Measurements from ENCODE around the gene ACKR2.
"Not testable (repeated sequence)": the region's sequence is repeated elsewhere in the genome, so short reads cannot be mapped to it uniquely, and the experiment has no call there.

Gene ACKR2

DNA sequence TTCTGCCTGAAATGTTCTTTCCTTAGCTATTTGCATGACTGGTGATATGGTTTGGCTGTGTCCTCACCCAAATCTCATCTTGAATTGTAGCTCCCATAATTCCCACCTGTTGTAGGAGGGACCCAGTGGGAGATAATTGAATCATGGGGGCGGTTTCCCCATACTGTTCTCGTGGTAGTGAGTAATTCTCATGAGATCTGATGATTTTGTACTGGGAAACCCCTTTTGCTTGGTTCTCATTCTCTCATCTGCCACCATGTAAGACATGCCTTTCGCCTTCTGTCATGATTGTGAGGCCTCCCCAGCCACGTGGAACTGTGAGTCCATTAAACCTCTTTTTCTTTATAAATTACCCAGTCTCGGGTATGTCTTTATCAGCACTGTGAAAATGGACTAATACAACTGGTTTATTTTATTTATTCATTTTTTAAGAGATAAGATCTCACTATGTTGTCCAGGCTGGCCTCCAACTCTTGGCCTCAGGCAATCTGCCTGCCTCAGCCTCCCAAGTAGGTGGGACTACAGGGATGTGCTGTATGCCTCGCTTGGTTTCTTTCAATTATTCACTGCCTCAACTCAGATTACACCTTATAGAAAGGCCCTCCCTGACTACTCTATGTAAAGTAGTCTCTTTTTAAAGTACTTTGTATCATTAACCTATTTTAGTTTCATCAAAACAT lies 74.1 kb downstream of the ACKR2 start:
- H3K4me3 ChIP-seq (ENCODE audit: low read depth, low read length): not testable (repeated sequence)

DNA sequence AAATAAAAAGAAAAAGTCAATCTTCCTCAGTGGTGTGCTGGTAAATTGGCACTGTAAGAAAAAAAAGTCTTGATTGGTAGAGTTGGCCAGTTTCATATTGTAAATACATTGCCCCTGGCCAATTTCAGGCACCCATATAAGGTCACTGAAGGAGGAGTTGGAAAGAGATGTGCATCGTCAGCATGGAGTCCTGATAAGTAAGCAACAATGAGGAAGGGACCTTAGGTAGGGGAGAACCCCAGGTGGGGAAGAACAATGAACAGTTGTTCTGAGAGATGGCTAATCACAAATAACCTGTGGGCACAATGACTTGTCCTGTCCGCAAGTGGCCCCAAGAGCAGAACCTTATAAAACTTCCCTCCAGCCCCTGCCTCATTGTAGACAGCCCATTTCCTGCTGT lies 75.1 kb downstream of the ACKR2 start:
- H3K4me3 ChIP-seq (ENCODE audit: low read depth, low read length): no peak overlapping the region

DNA sequence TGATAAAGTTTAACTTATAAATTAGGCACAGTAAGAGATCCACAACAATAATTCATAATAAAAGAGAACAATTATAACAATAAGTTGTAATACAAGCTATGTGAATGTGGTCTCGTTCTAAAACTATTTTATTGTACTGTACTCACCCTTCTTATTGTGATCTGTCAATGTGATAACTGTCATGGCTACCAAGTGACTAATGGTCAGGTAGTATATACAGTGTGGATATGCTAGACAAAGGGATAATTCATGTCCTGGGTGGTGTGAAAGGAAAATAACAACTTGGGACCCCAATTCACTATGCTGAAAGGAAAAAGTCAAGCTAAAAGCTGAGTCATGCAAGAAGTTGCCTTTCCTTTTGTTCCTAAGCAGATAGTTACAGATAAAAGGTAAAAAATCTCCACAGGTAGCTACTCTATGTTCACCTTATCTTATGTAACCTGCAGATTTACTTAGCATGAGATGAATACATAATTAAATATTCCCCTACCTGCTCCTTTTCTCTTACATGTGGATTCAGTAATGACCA lies 77.1 kb downstream of the ACKR2 start:
- no peak overlapping the region for H3K4me3 ChIP-seq (ENCODE audit: low read depth, low read length)

DNA sequence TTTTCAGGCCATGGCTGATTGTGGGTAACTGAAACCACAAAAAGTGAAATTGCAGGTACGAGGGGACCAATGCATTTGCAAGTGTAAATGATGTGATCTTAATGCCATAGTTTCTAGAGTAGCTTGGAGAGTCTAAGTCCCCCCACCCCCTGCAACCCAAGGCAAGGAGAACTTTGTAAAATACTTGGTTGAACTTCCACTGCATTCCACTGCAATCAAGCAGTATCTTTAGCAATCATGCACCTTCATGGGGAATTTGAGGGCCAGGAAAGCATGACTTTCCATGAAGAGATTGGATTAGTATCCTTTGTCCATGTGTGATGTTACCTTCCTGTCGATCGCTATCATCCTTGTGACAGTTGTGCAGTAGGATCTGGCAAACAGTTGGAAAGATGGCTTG lies 77.8 kb downstream of the ACKR2 start:
- H3K4me3 ChIP-seq (ENCODE audit: low read depth, low read length): no peak overlapping the region

DNA sequence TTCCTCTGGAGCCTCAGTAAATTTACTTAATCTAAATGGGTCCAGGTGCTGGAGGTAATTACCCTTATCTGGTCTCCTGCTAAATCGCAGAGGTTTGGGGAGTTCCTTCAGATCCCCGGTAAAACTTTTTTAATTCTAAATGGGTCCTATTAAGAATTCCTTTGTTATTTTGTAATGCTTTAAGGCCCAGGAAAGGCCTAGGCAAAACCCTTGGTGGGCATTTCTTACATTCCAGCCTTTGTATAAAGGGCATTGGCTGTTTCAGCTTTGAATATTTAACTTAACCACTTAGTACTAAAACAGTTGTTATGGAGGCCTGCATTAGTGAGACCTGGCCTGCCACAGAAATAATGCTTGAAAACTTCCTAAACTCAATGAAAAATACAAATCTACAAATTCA lies 81.8 kb downstream of the ACKR2 start:
- no peak overlapping the region for H3K4me3 ChIP-seq (ENCODE audit: low read depth, low read length)

DNA sequence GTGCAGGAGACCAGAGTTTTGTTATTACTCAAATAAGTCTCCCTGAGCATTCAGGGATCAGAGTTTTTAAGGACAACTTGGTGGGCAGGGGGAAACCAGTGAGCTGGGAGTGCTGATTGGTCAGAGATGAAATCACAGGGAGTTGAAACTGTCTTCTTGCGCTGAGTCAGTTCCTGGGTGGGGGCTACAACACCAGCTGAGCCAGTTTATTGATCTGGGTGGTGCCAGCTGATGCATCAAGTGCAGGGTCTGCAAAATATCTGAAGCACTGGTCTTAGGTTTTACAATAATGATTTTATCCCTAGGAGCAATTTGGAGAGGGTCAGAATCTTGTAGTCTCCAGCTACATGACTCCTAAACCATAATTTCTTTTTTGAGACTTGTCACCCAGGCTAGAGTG lies 82.9 kb downstream of the ACKR2 start:
- H3K4me3 ChIP-seq (ENCODE audit: low read depth, low read length): no peak overlapping the region

DNA sequence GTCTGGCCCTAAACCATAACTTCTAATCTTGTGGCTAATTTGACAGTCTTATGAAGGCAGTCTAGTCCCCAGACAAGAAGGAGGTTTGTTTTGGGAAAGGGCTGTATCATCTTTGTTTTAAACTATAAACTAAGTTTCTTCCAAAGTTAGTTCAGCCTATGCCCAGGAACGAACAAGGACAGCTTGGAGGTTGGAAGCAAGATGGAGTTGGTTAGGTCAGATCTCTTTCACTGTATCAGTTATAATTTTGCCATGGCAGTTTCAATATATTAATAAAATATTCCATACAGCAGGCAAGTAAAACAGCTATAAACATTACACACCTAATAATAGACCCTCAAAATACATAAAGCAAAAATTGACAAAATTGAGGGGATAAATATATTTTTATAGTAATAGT lies 83.6 kb downstream of the ACKR2 start:
- H3K4me3 ChIP-seq (ENCODE audit: low read depth, low read length): no peak overlapping the region

DNA sequence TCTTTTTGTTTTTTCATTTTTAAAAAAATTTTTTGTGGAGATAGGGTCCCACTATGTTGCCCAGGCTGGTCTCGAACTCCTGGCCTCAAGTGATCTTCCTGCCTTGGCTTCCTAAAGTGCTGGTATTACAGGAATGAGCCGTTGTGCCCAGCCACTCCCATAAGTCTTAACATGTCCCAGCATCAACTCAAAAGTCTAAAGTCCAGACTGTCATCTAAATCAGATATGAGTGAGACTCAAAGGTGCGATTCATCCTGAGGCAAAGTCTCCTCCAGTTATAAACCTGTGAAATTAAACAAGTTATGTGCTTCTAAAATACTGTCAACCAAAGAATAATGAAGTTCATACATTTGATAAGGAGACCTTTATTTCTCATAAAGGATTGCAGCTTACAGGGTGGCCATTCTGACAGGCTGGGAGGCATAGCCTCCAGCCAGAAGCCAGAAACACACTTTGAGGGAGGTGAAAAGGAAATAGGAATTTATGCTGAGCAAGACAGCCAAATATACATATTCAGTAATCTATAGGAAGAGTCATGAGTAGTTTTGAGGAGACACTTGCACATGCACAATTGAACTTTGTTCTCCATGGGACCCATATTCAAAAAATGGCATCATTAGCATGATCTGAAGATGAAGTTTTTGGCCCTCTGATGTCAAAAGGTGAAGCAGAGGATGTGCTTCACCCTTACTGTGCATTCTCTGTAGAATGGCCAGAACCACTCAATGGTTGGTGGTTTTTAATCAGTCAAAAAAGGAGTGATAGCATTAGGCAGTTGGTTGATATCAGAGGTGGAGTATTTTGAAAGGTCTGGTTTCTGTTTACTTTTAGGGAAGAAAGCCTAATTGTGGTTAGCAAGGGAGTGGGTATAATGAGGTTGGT lies 85.7 kb downstream of the ACKR2 start:
- H3K4me3 ChIP-seq (ENCODE audit: low read depth, low read length): no peak overlapping the region

DNA sequence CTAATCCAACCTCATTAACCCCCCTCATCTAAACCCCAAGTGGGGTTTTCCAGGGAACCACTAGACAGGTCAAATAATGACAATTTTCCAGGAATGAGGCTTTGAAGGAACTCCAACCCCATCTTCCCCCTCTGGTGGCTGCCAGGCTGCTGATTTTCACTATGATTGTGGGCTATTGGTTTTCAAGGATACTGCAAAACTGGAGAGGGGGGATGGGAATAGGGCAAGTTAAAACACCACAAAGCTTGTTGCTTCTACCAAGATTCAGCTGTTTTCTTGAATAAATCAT lies 86.3 kb downstream of the ACKR2 start:
- H3K4me3 ChIP-seq (ENCODE audit: low read depth, low read length): no peak overlapping the region

DNA sequence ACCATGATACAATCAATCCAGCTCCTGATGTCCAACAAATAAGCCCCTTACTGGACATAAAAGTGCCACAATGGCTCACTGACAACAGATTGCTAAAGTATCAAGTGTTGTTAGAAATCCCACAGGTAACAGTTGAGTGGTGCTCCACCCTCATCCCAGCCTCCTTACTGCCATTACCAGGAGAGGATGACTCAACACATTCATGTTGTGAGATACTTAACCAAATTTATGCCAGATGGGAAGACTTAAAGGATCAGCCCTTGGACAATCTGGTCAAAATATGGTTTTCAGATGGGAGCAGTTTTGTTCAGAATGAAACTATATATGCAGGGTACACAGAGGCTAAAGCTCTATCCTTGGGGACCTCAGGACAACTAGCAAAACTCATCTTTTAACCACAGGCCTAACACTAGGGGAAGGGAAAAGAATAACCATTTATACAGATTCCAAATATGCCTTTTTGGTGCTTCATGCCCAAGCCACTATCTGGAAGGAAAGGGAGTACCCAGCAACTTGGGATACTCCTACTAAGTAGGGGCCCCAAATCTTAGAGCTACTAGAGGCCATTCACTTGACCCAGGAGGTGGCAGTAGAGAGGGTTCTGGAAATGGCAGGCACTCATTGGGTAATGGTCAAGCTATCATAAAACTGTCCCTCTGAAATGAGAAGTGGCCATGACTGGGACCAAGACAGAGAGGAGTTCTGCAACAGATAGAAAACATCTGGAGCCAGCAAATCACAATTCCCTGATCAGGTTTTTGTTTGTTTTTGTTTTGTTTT lies 89.8 kb downstream of the ACKR2 start:
- H3K4me3 ChIP-seq (ENCODE audit: low read depth, low read length): no peak overlapping the region

DNA sequence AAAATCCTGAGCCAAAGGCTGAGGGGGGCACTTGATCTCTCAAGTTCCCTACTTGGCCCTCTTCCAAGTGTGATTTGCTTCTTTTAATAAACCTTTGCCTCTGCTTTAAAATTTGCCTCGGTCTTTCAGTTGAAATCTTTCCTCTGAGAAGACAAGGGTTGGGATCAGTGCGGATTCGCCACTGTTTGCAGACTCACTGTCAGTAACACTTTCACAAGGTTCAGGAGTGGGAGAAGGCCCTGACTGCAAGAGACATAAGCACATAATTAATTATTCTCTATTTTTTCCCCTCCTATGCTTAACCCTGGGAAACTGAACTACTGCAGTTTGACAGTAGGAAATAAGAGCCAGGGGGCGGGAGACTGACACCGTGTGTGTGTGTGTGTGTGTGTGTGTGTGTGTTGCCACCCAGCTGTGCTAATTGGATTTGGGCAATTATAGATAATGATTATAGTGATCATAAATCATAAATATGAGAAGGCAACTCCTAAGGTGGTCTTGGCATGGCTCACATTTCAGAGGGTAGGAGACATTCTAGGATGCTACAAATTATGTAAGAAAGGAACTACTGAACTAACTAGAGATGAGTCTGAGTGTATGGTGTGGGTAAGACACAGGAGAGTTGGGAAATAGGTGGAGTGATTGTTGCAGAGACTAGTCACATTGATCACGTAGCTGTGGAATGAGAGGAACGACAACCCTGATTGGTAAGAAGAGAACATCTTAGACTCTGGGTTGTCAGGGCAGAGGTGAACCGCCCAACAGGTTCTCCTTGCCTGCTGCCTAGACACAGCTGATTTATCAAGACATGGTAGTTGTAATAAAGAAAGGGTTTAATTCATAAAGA lies 91.2 kb downstream of the ACKR2 start:
- H3K4me3 ChIP-seq (ENCODE audit: low read depth, low read length): no peak overlapping the region

DNA sequence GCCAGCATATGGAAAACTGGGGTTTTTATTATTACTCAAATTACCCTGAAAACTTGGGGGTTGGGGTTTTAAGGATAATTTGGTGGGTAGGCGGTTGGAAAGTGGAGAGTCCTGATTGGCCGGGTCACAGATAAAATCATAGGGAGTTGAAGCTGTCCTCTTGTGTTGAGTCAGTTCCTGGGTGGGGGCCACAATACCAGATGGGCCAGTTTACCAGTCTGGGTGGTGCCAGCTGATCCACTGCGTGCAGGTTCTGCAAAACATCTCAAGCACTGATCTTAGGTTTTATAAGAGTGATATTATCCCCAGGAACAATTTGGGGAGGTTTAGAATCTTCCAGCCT lies 91.8 kb downstream of the ACKR2 start:
- H3K4me3 ChIP-seq (ENCODE audit: low read depth, low read length): no peak overlapping the region

DNA sequence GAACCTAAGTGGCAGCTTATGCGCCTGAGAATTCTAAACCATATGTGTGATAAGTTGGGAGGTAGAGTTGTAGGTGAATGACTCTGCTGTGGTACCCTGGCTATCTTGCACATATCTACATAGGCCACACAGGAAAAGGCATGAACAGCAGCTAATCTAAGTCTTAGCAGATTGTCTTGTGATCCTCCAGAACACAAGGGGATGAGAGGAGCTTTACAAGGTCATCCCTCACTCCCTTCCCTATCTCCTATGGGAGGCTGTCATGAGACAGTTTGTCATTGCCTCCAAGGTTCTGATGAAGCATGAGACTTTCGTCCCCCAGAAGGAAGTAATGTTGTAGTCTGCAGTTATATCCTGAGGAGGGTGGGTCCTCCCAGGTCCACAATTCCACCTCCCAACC lies 93.0 kb downstream of the ACKR2 start:
- no peak overlapping the region for H3K4me3 ChIP-seq (ENCODE audit: low read depth, low read length)

DNA sequence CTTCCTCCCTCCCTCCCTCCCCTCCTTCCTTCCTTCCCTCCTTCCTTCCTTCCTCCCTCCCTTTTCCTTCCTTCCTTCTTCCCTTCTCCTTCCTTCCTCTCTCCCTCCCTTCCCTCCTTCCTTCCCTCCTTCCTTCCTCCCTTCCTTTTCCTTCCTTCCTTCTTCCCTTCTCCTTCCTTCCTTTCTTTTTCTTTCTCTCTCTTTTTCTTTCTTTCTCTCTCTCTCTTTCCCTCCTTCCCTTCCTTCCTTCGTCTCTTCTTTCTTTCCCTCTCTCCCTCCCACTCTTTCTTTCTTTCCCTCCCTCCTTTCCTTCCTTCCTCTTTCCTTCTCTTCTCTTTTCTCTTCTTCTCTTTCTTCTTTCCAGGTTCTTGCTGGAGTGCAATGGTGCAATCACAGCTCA lies 94.8 kb downstream of the ACKR2 start:
- no peak overlapping the region for H3K4me3 ChIP-seq (ENCODE audit: low read depth, low read length)

DNA sequence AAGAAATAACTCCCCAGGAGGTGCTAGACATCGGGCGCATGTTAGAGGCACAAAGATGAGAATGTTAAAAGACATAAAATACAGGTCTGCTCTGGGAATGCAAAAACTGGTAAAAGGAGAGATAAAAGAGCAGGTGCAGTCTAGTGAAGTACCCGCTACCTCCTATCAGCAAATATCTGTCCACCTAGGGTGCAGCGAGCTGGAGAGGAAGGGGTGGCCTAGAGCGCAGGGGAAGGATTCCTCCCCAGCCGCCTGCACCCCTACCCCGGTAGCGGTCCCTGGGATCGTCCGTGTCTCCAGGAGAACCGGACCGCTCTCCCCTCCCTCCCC lies 96.5 kb downstream of the ACKR2 start:
- no peak overlapping the region for H3K4me3 ChIP-seq (ENCODE audit: low read depth, low read length)

DNA sequence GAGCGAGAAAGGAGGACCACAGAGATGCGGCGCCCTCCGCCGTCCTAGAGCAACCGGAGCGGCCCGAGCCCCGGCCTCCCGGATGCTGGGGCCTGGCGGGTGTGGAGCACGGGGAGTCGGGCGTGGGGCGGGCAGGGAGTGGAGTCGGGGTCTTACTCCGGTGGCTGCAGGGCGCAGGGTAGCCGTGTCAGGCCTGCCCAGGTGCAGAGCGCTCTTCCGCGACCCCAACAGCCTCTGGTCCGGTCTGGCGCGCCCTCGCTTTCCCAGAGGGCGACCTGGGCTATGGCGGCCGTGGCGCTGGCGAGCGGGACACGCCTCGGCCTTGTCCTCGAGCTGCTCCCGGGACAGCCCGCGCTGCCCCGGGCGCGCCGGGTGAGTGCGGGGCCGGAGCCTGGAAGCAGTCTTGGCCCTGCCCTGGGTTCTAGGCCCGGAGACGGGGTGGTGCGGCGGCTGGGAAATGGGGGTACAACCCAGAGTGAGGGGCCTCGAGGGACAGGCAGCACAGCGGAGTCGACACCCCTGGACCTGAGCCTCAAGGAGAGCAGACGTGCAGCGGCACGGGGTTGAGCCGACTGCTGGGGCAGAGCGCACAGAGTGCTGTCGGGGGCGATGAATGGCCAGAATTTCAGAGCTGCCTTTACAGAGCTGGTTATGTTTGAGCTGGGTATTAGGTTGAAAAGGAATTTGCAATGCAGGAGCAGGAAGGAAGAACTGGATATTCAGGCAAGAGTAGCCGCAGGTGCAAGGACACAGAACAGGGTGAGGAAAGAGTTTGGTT lies 97.0 kb downstream of the ACKR2 start, which contains the start of gene ZNF662:
Gene ZNF662 (plus strand): TSS at position 73 of the 778 bp plus-strand sequence. CDS start 1,973 bp downstream, outside the sequence.
- H3K4me3 ChIP-seq (ENCODE audit: low read depth, low read length): no peak within 1 kb of the TSS

DNA sequence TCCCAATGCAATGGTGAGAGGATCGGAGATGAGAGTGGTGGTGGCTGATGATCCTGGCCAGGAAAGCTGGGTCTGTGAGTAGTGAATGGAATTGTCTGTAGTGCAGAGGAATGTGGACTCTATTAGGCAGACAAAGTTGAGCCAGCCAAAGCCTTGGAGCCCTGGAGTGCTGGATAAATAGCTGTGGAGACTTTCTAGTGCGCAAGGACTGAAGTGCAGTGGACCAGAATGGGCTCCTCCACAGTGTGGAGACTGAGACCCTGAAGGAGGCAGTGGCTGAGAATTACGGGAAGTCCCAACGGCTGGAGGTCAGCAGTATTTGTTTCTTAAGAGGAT lies 97.6 kb downstream of the ACKR2 start:
- no peak overlapping the region for H3K4me3 ChIP-seq (ENCODE audit: low read depth, low read length)

DNA sequence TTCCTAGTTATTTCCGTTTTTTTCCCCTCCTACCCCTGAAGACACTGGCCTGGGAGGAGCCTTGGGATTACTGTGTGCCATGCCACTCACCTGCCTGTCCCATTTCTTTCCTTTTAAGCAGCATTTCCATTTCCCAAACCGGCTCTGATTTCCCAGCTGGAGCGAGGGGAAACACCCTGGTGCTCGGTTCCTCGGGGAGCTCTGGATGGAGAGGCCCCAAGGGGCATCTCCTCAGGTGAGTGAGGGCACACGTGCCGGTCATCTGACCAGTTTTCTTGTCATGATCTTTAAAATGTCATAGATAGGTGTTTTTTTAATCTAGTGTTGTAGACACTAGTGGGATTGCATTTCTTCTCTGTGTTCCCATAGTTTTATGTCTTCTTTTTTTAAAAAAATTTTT lies 99.4 kb downstream of the ACKR2 start:
- H3K4me3 ChIP-seq (ENCODE audit: low read depth, low read length): no peak overlapping the region

DNA sequence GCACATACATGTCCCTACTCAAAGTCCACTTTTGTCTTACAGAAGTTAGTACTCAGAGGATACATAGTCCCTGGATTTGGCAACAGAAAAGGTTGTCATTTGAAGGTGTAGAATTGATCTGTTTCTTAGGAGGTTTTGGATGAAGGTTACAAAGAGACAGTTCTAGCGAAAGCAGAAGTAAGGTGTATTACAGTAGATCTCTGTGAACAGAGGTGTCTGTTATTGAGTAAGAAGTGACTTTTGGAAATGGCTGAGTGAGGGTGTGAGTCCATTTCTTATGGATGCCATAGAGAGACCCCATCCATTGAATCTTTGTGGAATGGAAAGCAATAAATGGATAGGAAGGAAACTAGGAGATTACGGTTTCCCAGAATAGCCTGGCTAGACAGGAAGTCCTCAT lies 102.3 kb downstream of the ACKR2 start:
- no peak overlapping the region for H3K4me3 ChIP-seq (ENCODE audit: low read depth, low read length)

DNA sequence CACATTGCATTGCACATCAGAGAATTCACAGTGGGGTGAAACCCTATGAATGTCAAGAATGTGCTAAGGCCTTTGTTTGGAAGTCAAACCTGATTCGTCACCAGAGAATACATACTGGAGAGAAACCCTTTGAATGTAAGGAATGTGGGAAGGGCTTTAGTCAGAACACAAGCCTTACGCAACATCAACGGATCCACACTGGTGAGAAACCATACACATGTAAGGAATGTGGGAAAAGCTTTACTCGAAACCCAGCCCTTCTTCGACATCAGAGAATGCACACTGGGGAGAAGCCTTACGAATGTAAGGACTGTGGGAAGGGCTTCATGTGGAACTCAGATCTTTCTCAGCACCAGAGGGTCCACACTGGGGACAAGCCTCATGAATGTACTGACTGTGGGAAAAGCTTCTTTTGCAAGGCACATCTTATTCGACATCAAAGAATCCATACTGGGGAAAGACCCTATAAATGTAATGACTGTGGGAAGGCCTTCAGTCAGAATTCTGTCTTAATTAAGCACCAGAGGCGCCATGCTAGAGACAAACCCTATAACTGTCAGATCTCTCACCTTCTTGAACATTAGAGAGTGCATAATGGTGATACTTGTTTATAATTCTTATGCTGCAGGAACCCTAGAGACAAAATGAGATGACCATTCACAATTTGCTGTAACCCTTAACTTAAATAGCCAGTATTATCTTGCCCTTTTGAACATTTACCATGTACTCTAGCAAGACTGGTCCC lies 105.7 kb downstream of the ACKR2 start:
- H3K4me3 ChIP-seq (ENCODE audit: low read depth, low read length): no peak overlapping the region

Data from iPS-11a (cell line).